ENCODE measurements around the gene SEC16A.
A peak's percentile ranks its signal among the peaks of the same experiment; 100 is the strongest.

SEC16A gene

DNA sequence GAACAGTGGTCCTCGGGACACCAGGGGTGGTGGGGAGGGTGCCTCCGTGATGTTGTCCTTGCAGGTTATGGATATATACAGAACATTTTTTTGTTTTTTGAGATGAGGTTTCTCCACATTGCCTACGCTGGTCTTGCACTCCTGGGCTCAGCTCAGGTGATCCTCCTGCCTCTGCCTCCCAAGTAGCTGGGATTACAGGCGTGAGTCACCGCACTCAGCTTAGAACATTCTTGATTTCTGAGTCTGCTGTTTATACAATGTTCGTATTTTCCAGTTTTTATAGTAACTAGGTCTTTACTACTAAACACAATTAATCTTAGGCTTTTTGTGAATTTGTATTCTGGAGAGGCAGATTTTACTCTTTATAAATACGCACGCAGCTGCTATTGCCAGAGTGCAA is 66.4 kb downstream of the SEC16A start:
- TF ChIP-seq, protein P1, sequence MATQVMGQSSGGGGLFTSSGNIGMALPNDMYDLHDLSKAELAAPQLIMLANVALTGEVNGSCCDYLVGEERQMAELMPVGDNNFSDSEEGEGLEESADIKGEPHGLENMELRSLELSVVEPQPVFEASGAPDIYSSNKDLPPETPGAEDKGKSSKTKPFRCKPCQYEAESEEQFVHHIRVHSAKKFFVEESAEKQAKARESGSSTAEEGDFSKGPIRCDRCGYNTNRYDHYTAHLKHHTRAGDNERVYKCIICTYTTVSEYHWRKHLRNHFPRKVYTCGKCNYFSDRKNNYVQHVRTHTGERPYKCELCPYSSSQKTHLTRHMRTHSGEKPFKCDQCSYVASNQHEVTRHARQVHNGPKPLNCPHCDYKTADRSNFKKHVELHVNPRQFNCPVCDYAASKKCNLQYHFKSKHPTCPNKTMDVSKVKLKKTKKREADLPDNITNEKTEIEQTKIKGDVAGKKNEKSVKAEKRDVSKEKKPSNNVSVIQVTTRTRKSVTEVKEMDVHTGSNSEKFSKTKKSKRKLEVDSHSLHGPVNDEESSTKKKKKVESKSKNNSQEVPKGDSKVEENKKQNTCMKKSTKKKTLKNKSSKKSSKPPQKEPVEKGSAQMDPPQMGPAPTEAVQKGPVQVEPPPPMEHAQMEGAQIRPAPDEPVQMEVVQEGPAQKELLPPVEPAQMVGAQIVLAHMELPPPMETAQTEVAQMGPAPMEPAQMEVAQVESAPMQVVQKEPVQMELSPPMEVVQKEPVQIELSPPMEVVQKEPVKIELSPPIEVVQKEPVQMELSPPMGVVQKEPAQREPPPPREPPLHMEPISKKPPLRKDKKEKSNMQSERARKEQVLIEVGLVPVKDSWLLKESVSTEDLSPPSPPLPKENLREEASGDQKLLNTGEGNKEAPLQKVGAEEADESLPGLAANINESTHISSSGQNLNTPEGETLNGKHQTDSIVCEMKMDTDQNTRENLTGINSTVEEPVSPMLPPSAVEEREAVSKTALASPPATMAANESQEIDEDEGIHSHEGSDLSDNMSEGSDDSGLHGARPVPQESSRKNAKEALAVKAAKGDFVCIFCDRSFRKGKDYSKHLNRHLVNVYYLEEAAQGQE (IDR thresholded peaks at IDR 0.05; ENCODE audit: insufficient read depth in 1 of 2, low read depth in 2 of 2, low read length in 2 of 2), result no peak
- no peak for TF ChIP-seq POLR2AphosphoS5 (IDR thresholded peaks at IDR 0.05; ENCODE audit: low read depth, low read length)
- no peak for TF ChIP-seq TAF1 (IDR thresholded peaks at IDR 0.05; ENCODE audit: borderline replicate concordance, insufficient read depth, low read length)
- TF ChIP-seq FOXP2 (optimal IDR thresholded peaks at IDR 0.05; ENCODE audit: borderline replicate concordance, extremely low read depth, extremely low read length, insufficient read depth), result no peak
- no peak for TF ChIP-seq SIN3A (IDR thresholded peaks at IDR 0.05; ENCODE audit: borderline replicate concordance, insufficient read depth, low read length)

DNA sequence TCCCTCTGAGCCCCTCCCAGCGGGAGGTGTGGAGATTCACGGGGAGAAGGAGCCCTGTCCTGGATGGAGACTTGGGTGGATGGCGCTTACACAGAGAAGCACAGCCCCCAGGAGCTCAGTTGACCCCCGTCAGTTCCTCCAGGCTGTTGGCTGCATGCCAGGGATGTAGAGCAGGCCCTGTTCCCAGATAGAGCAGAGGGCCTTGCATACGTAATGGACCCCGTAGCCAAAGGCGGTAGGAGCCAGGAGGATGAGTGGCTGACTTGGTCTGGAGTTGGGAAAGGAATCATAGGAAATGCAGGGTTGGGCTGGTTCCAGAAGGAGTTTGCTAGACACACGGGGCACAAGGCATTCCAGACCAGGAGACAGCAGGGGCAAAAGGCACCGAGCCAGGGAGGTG is 69.9 kb downstream of the SEC16A start:
- no peak for TF ChIP-seq POLR2AphosphoS5 (IDR thresholded peaks at IDR 0.05; ENCODE audit: low read depth, low read length)
- TF ChIP-seq, protein P1 (IDR thresholded peaks at IDR 0.05; ENCODE audit: insufficient read depth in 1 of 2, low read depth in 2 of 2, low read length in 2 of 2), result no peak
- no peak for TF ChIP-seq SIN3A (IDR thresholded peaks at IDR 0.05; ENCODE audit: borderline replicate concordance, insufficient read depth, low read length)
- no peak for TF ChIP-seq TAF1 (IDR thresholded peaks at IDR 0.05; ENCODE audit: borderline replicate concordance, insufficient read depth, low read length)
- TF ChIP-seq FOXP2 (optimal IDR thresholded peaks at IDR 0.05; ENCODE audit: borderline replicate concordance, extremely low read depth, extremely low read length, insufficient read depth), result no peak

DNA sequence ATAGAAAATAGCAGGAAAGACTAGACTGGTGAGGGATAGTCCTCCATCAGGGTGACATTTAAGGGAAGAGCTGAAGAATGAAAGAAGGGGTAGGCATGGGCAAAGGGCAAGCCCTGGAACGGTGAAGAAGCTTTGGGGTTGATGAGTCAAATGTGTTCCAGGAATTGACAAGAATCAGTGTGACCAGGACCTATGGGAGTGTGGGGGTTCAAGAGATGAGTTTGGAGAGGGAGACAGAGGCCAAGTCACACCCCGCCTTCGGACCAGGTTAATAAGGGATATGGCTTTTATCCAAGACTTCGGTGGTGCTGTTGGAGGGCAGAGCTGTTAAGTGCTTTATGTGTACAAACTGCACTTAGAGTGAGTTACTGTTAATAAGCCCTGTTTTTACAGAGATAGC is 71.5 kb downstream of the SEC16A start:
- no peak for TF ChIP-seq POLR2AphosphoS5 (IDR thresholded peaks at IDR 0.05; ENCODE audit: low read depth, low read length)
- TF ChIP-seq SIN3A (IDR thresholded peaks at IDR 0.05; ENCODE audit: borderline replicate concordance, insufficient read depth, low read length), result no peak
- no peak for TF ChIP-seq FOXP2 (optimal IDR thresholded peaks at IDR 0.05; ENCODE audit: borderline replicate concordance, extremely low read depth, extremely low read length, insufficient read depth)
- TF ChIP-seq, protein P1 (IDR thresholded peaks at IDR 0.05; ENCODE audit: insufficient read depth in 1 of 2, low read depth in 2 of 2, low read length in 2 of 2), result no peak
- no peak for TF ChIP-seq TAF1 (IDR thresholded peaks at IDR 0.05; ENCODE audit: borderline replicate concordance, insufficient read depth, low read length)

GRCh38 chr9:136410500-136411287 is 72.1 kb downstream of the SEC16A start, which contains the start of the genes ENTR1 and PMPCA:
TSS of gene ENTR1 (minus strand) at chr9:136410614. CDS start at chr9:136410397, 217 bp downstream.
TSS of gene PMPCA (plus strand) at chr9:136410658. CDS start at chr9:136410669, 11 bp downstream.
- TF ChIP-seq SIN3A (IDR thresholded peaks at IDR 0.05; ENCODE audit: borderline replicate concordance, insufficient read depth, low read length), result 0 out of 2 replicates have a peak, but pooled peaks have one; percentile 21
- TF ChIP-seq, protein P1 (IDR thresholded peaks at IDR 0.05; ENCODE audit: insufficient read depth in 1 of 2, low read depth in 2 of 2, low read length in 2 of 2), result peak; percentile 18 to 59; a peak in 2 of 4 replicates
- peak; percentile 97 for TF ChIP-seq TAF1 (IDR thresholded peaks at IDR 0.05; ENCODE audit: borderline replicate concordance, insufficient read depth, low read length)
- TF ChIP-seq POLR2AphosphoS5 (IDR thresholded peaks at IDR 0.05; ENCODE audit: low read depth, low read length), result peak; percentile 91
- no peak for TF ChIP-seq FOXP2 (optimal IDR thresholded peaks at IDR 0.05; ENCODE audit: borderline replicate concordance, extremely low read depth, extremely low read length, insufficient read depth)

All from PFSK-1 (cell line).